Liver (tissue), 9 donors: ENCODE results near the gene NMNAT2. TPM values are rescaled to one million over a fixed set of nuclear protein-coding genes. Genes with fewer than 3 reads are reported as not detected.

ENCODE experiments used
- DNase-seq: peaks from one replicate; pipeline ENCODE4 v3.0.0-alpha.2; 2017; ENCODE audit warnings: low spot score
- H3K27ac ChIP-seq, 2 donors: one replicate each; pipeline ENCODE4 v1.7.0; 2013; ENCODE audit warnings: inconsistent platforms in 2 of 2, low read length in 2 of 2, control low read depth in 1 of 2, low read depth in 1 of 2, mild to moderate bottlenecking in 1 of 2
- H3K27me3 ChIP-seq, 4 donors: one replicate each; pipeline versions ENCODE4 v1.6.1 to v1.7.0; 2013; ENCODE audit warnings: low read length in 3 of 4, inconsistent platforms in 1 of 4, mild to moderate bottlenecking in 1 of 4, moderate library complexity in 1 of 4; ENCODE audit not compliant: control insufficient read depth in 4 of 4, insufficient read depth in 4 of 4
- H3K36me3 ChIP-seq, 4 donors: one replicate each; pipeline versions ENCODE4 v1.6.1 to v1.7.0; 2013; ENCODE audit warnings: low read length in 3 of 4, mild to moderate bottlenecking in 3 of 4, low read depth in 1 of 4, moderate library complexity in 1 of 4; ENCODE audit not compliant: control insufficient read depth in 4 of 4, insufficient read depth in 3 of 4
- H3K4me1 ChIP-seq, 4 donors: one replicate each; pipeline versions ENCODE4 v1.6.1 to v1.7.0; 2013; ENCODE audit warnings: low read length in 3 of 4, mild to moderate bottlenecking in 3 of 4, moderate library complexity in 1 of 4; ENCODE audit not compliant: control insufficient read depth in 4 of 4, insufficient read depth in 4 of 4
- H3K4me3 ChIP-seq, 3 donors: one replicate each; pipeline versions ENCODE4 v1.6.1 to v1.7.0; 2013; ENCODE audit warnings: low read length in 3 of 3, control low read depth in 1 of 3, low read depth in 1 of 3, mild to moderate bottlenecking in 1 of 3
- H3K9ac ChIP-seq, 2 donors: one replicate each; pipeline ENCODE4 v1.7.0; 2013; ENCODE audit warnings: low read length in 2 of 2, mild to moderate bottlenecking in 2 of 2, moderate library complexity in 2 of 2, control low read depth in 1 of 2, low read depth in 1 of 2
- H3K9me3 ChIP-seq, 4 donors: one replicate each; pipeline versions ENCODE4 v1.6.1 to v1.7.0; 2013; ENCODE audit warnings: low read length in 3 of 4; ENCODE audit not compliant: control insufficient read depth in 4 of 4
- EGR1 ChIP-seq, 2 donors: IDR thresholded peaks; 2 replicates each; pipeline ENCODE4 v1.6.1; 2016 to 2018; ENCODE audit warnings: antibody characterized with exemption in 2 of 2, low read depth in 2 of 2
- FOXA1 ChIP-seq: IDR thresholded peaks from 2 replicates; pipeline ENCODE4 v1.6.1; 2016; ENCODE audit warnings: antibody characterized with exemption
- FOXA2 ChIP-seq: IDR thresholded peaks from 2 replicates; pipeline ENCODE4 v1.6.1; 2016; ENCODE audit warnings: antibody characterized with exemption
- GABPA ChIP-seq, 2 donors: IDR thresholded peaks in 1 of 2; conservative IDR thresholded peaks in 1 of 2; 2 replicates each; pipeline ENCODE4 v1.6.1; 2016; ENCODE audit warnings: antibody characterized with exemption in 2 of 2, mild to moderate bottlenecking in 1 of 2, moderate library complexity in 1 of 2
- HNF4G ChIP-seq: IDR thresholded peaks from 2 replicates; pipeline ENCODE4 v1.6.1; 2016; ENCODE audit warnings: antibody characterized with exemption
- JUND ChIP-seq, 2 donors: IDR thresholded peaks; 2 replicates each; pipeline ENCODE4 v1.6.1; 2016; ENCODE audit warnings: antibody characterized with exemption in 2 of 2
- NR2F2 ChIP-seq: IDR thresholded peaks from 2 replicates; pipeline ENCODE4 v1.6.1; 2016; ENCODE audit warnings: antibody characterized with exemption
- RAD21 ChIP-seq, 2 donors: IDR thresholded peaks; 2 replicates each; pipeline ENCODE4 v1.6.1; 2016; ENCODE audit warnings: antibody characterized with exemption in 2 of 2, mild to moderate bottlenecking in 2 of 2
- REST ChIP-seq: IDR thresholded peaks from 2 replicates; pipeline ENCODE4 v1.6.1; 2016; ENCODE audit warnings: antibody characterized with exemption, mild to moderate bottlenecking
- RXRA ChIP-seq, 2 donors: IDR thresholded peaks; 2 replicates each; pipeline ENCODE4 v1.6.1; 2017 to 2018; ENCODE audit warnings: antibody characterized with exemption in 2 of 2, mild to moderate bottlenecking in 1 of 2
- SP1 ChIP-seq: IDR thresholded peaks from 2 replicates; pipeline ENCODE4 v1.6.1; 2018; ENCODE audit warnings: antibody characterized with exemption, mild to moderate bottlenecking
- TAF1 ChIP-seq: conservative IDR thresholded peaks from 2 replicates; pipeline ENCODE4 v1.6.1; 2016; ENCODE audit warnings: antibody characterized with exemption, mild to moderate bottlenecking
- YY1 ChIP-seq: IDR thresholded peaks from 2 replicates; pipeline ENCODE4 v1.6.1; 2016; ENCODE audit warnings: antibody characterized with exemption, mild to moderate bottlenecking
- ZBTB33 ChIP-seq: IDR thresholded peaks from 2 replicates; pipeline ENCODE4 v1.6.1; 2016; ENCODE audit warnings: antibody characterized with exemption
- WGBS: extraction: QIAGEN DNeasy Blood & Tissue Kit; methylation state at CpG from one replicate; pipeline ENCODE4 v1.1.7; 2013; 5-methylcytosine and 5-hydroxymethylcytosine counted together
- polyA plus RNA-seq, 2 donors: library from polyadenylated mRNA; stranded (reverse) in 1 of 2; unstranded in 1 of 2; fragments of 200-250 nt in 1 of 2; fragments of >200 nt in 1 of 2; fragmentation: Nextera tagmentation in 1 of 2; extraction: Ambion mirVana in 1 of 2; gene quantifications; one replicate each; pipeline versions ENCODE4 v1.2.1 to v1.2.3, GENCODE V29; 2013 to 2015
- total RNA-seq, 2 donors: library from RNA; depleted of rRNA; stranded (reverse); fragments of >200 nt; gene quantifications; one replicate each; pipeline ENCODE4 v1.2.3, GENCODE V29; 2014
- TF ChIP-seq, protein P1 (sequence below): IDR thresholded peaks from 2 replicates; pipeline ENCODE4 v1.6.1; 2016; ENCODE audit warnings: antibody characterized with exemption
- TF ChIP-seq, protein P2 (sequence below): IDR thresholded peaks from 2 replicates; pipeline ENCODE4 v1.6.1; 2016; ENCODE audit warnings: antibody characterized with exemption
- donor health status: healthy.
- donor health status: healthy.
- donor health status: healthy.
- donor health status: healthy.
- donor health status: healthy.

NMNAT2 gene
- total and polyA plus RNA-seq, 4 donors = under 0.01 to 0.07 (median 0.05) TPM; not detected in 1

GRCh38 chr1:183370399-183371058, 47.7 kb downstream of the NMNAT2 start:
- no peak for DNase-seq
- no peaks in the 10 kb centered on the region for H3K4me1 ChIP-seq
- no peak overlapping the region for H3K27ac ChIP-seq
- no peak overlapping the region for H3K4me3 ChIP-seq
- H3K9ac ChIP-seq = no peak overlapping the region
- WGBS = 48% methylated on average over 8 of the region's 8 CpGs
- H3K27me3 ChIP-seq = no peaks in the 10 kb centered on the region
- H3K36me3 ChIP-seq = no peaks in the 10 kb centered on the region
- TF ChIP-seq FOXA2 (no peak), RXRA (IDR thresholded peaks at IDR 0.05) (no peak), GABPA (IDR thresholded peaks at IDR 0.05 in 1 of 2, conservative IDR thresholded peaks at IDR 0.05 in 1 of 2) (no peak), JUND (IDR thresholded peaks at IDR 0.05) (no peak), SP1 (no peak), ZBTB33 (no peak), RAD21 (IDR thresholded peaks at IDR 0.05) (no peak), HNF4G (no peak), EGR1 (IDR thresholded peaks at IDR 0.05; ENCODE audit: low read depth in 2 of 2) (no peak), FOXA1 (no peak), TAF1 (no peak), NR2F2 (no peak), REST (no peak)
- TF ChIP-seq, protein P1, sequence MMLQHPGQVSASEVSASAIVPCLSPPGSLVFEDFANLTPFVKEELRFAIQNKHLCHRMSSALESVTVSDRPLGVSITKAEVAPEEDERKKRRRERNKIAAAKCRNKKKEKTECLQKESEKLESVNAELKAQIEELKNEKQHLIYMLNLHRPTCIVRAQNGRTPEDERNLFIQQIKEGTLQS = no peak
- TF ChIP-seq, protein P2, sequence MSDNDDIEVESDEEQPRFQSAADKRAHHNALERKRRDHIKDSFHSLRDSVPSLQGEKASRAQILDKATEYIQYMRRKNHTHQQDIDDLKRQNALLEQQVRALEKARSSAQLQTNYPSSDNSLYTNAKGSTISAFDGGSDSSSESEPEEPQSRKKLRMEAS = no peak
- no peaks in the 10 kb centered on the region for H3K9me3 ChIP-seq

DNA sequence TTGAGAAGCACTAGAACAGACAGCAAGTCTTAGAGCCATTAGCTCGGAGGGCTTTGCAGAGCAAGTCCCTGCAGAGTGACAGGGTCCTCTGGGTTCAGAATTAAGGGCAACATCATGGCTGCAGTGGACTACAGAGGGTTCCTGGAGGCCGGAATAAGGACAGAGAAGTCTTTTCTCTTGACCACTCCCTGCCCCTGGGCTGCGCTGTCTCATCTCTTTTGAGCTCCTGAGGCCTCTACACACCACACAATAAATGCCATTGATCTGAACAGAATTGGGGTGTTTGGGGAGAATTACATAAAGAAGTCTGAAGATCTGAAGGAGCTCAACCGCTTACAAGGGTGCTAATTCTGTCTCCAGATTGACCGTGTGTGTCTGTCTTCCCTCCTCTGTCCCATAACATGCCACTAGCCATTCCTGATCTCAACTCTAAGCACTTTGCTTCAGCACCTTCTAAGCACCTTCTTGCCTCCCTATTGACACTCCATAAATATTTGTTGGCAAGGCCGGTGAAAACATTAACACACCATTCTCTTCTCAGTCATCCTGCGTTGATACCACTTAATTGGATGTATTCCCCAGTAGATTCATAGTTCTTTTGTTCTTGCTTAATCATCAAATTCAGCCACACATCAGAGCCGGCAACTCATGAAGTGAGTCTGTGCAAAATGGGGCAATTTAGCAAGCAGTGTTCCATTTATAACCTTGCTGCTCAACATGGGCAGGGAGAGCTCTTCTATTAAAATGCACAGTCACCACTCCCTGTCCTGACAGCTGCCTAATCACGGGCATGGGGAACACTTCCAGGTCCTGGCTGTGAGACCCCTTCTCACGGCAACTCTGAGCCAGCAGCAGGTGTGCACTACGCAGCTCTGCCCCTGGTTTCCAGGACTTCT, 49.7 kb downstream of the NMNAT2 start:
- no peaks in the 10 kb centered on the region for H3K36me3 ChIP-seq
- H3K9me3 ChIP-seq = no peaks in the 10 kb centered on the region
- WGBS = 80% methylated on average over 11 of the region's 11 CpGs
- H3K27me3 ChIP-seq = no peaks in the 10 kb centered on the region
- DNase-seq = no peak
- no peak overlapping the region for H3K4me3 ChIP-seq
- H3K27ac ChIP-seq = no peak overlapping the region
- H3K9ac ChIP-seq = no peak overlapping the region
- H3K4me1 ChIP-seq = no peaks in the 10 kb centered on the region
- TF ChIP-seq NR2F2 = no peak
- no peak for TF ChIP-seq YY1
- no peak for TF ChIP-seq REST
- no peak for TF ChIP-seq RXRA (IDR thresholded peaks at IDR 0.05)
- no peak for TF ChIP-seq ZBTB33
- no peak for TF ChIP-seq GABPA (IDR thresholded peaks at IDR 0.05 in 1 of 2, conservative IDR thresholded peaks at IDR 0.05 in 1 of 2)
- TF ChIP-seq JUND (IDR thresholded peaks at IDR 0.05) = no peak
- no peak for TF ChIP-seq SP1
- no peak for TF ChIP-seq HNF4G
